ENCODE measurements around the gene PIK3R1.

DNA sequence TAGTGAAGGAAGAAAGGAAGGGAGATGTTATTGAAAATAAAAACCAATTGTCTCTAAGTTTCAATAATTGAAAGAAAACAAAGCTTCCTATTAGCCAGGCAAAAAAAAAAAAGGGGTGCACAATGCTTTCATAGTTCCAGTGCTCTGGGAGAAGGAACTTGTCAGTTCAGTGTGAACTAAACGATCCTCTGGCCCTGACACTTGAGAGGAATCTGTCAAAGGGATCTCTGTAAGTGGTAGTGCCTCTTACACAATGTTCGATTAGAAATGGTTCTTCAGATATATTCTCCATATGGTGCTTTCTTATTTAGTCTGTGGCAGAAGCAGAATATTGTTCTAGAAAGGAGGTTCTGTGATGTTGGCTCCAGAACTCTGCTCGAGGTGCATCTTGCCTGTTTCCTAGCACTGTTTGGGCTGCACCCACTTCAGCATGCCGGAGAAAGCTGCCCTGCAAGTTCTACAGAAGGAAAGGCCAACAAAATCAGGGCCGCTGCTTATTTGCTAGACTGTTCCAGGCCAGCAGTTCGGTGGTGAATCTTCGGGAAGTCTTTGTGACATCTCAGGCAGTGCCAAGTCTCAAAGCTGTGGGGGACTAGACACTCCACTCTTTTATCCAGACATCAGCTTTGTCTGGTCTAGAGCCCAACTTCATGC is 90.9 kb downstream of the PIK3R1 start:
- TF ChIP-seq, protein P1, sequence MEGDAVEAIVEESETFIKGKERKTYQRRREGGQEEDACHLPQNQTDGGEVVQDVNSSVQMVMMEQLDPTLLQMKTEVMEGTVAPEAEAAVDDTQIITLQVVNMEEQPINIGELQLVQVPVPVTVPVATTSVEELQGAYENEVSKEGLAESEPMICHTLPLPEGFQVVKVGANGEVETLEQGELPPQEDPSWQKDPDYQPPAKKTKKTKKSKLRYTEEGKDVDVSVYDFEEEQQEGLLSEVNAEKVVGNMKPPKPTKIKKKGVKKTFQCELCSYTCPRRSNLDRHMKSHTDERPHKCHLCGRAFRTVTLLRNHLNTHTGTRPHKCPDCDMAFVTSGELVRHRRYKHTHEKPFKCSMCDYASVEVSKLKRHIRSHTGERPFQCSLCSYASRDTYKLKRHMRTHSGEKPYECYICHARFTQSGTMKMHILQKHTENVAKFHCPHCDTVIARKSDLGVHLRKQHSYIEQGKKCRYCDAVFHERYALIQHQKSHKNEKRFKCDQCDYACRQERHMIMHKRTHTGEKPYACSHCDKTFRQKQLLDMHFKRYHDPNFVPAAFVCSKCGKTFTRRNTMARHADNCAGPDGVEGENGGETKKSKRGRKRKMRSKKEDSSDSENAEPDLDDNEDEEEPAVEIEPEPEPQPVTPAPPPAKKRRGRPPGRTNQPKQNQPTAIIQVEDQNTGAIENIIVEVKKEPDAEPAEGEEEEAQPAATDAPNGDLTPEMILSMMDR (IDR thresholded peaks at IDR 0.05): no peak
- no peak for TF ChIP-seq POLR2A (IDR thresholded peaks at IDR 0.05)
- TF ChIP-seq POLR2AphosphoS5 (IDR thresholded peaks at IDR 0.05): peak; percentile 23

Measured in prostate gland (tissue), 2 donors.